SU-DHL-6 (cell line): ENCODE results near the gene CDK14.

Experiments
- H2AFZ ChIP-seq: fragments of 200-600 bp; sonication (generic); 2 replicates; pipeline ENCODE4 v1.6.1; 2014; ENCODE audit warnings: low read depth, mild to moderate bottlenecking, moderate library complexity, mixed read lengths, antibody characterized with exemption, low read length; ENCODE audit not compliant: severe bottlenecking
- H3F3A ChIP-seq: fragments of 200-600 bp; shearing (Covaris generic); 2 replicates; pipeline ENCODE4 v1.6.0; 2016; ENCODE audit warnings: antibody characterized with exemption, mild to moderate bottlenecking; ENCODE audit not compliant: insufficient read depth
- H3K27ac ChIP-seq: fragments of 200-600 bp; sonication (generic); 2 replicates; pipeline ENCODE4 v1.5.1; 2016; ENCODE audit warnings: low read depth, mild to moderate bottlenecking, low read length, moderate library complexity, mixed read lengths
- H3K27me3 ChIP-seq: fragments of 200-600 bp; sonication (generic), shearing (Covaris generic); 2 replicates; pipeline ENCODE4 v1.6.0; 2014; ENCODE audit warnings: mild to moderate bottlenecking, low read length
- H3K36me3 ChIP-seq: fragments of 200-600 bp; sonication (generic); 2 replicates; pipeline ENCODE4 v1.6.1; 2014; ENCODE audit warnings: mild to moderate bottlenecking, low read length, mixed read lengths
- H3K4me2 ChIP-seq: fragments of 300-600, 200-600 bp; shearing (Covaris generic), sonication (generic); 2 replicates; pipeline ENCODE4 v1.6.0; 2014; ENCODE audit warnings: low read length, low read depth, mild to moderate bottlenecking; ENCODE audit not compliant: poor library complexity, severe bottlenecking
- H3K4me3 ChIP-seq: fragments of 200-600 bp; sonication (generic); 2 replicates; pipeline ENCODE4 v1.5.1; 2014; ENCODE audit warnings: antibody characterized with exemption, low read length, mild to moderate bottlenecking, mixed read lengths; ENCODE audit not compliant: insufficient read depth, poor library complexity, severe bottlenecking
- H3K79me2 ChIP-seq: fragments of 200-600 bp; sonication (generic); 2 replicates; pipeline ENCODE4 v1.6.1; 2014; ENCODE audit warnings: mild to moderate bottlenecking, low read length, moderate library complexity; ENCODE audit not compliant: insufficient read depth
- H3K9ac ChIP-seq: fragments of 200-600 bp; sonication (generic); 2 replicates; pipeline ENCODE4 v1.7.0; 2014; ENCODE audit warnings: mild to moderate bottlenecking, low read length
- H3K9me2 ChIP-seq: fragments of 200-600 bp; sonication (generic); replicated peaks from 2 replicates; pipeline ENCODE4 v1.6.1; 2014; ENCODE audit warnings: low read length; ENCODE audit not compliant: insufficient read depth
- H3K9me3 ChIP-seq: fragments of 200-600 bp; sonication (generic); 2 replicates; pipeline ENCODE4 v1.6.1; 2014; ENCODE audit warnings: low read length, mixed read lengths; ENCODE audit not compliant: insufficient read depth
- H4K20me1 ChIP-seq: fragments of 200-600 bp; sonication (generic); 2 replicates; pipeline ENCODE4 v1.6.1; 2014; ENCODE audit warnings: low read depth, mild to moderate bottlenecking, antibody characterized with exemption, low read length, moderate library complexity, mixed read lengths
- EZH2phosphoT487 ChIP-seq: fragments of 200-600 bp; sonication (generic), shearing (Covaris generic); conservative IDR thresholded peaks from 2 replicates; pipeline ENCODE4 v1.6.1; 2018; ENCODE audit warnings: mild to moderate bottlenecking, antibody characterized with exemption, low read length, moderate library complexity, mixed read lengths
- TF ChIP-seq, protein P1 (sequence below): fragments of 200-600 bp; sonication (generic); IDR thresholded peaks from one replicate; pipeline ENCODE4 v1.5.1; 2017; ENCODE audit warnings: antibody characterized with exemption, mild to moderate bottlenecking, low read length, moderate library complexity; ENCODE audit not compliant: insufficient read depth, poor library complexity, severe bottlenecking

Gene CDK14

DNA sequence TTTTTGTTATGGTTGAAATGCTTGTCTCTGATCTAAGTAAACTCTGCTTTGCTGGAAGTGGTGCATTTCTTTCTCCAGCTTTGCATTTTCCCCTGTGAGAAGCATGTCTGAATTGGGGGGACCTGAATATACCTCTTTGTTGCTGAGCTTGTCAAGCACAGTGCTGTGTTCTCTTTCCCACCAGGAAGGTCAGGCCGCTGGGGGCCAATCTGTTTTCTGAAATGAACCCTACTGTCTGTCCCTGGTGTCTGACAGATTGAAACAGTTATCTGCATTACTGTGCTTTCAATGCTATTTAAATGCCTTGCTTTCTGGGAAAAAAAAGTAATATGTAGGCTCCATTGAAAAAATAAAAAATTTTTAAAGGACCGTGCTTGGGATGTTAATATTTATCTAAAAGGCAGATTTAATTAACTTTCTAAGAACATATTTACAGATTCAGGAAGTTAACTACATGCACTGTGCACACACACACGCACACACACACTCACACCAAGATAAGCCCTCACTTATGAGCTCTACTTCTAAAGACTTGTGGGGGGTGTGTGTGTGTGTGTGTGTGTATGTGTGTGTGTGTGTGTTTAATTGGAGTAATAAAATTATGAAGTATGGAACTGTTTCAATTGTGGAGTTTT lies 541.1 kb downstream of the CDK14 start:
- H3K9ac ChIP-seq, result no peak overlapping the region
- H3K79me2 ChIP-seq, result no peaks in the 10 kb centered on the region
- no peak overlapping the region for H3K4me2 ChIP-seq
- H3F3A ChIP-seq, result peaks cover 17% of the 10 kb centered on the region
- H3K27me3 ChIP-seq, result no peaks in the 10 kb centered on the region
- no peaks in the 10 kb centered on the region for H3K9me2 ChIP-seq
- 0 out of 2 replicates have a peak, but pooled peaks cover 2% of the 10 kb centered on the region for H3K36me3 ChIP-seq
- no peak overlapping the region for H2AFZ ChIP-seq
- TF ChIP-seq, protein P1, sequence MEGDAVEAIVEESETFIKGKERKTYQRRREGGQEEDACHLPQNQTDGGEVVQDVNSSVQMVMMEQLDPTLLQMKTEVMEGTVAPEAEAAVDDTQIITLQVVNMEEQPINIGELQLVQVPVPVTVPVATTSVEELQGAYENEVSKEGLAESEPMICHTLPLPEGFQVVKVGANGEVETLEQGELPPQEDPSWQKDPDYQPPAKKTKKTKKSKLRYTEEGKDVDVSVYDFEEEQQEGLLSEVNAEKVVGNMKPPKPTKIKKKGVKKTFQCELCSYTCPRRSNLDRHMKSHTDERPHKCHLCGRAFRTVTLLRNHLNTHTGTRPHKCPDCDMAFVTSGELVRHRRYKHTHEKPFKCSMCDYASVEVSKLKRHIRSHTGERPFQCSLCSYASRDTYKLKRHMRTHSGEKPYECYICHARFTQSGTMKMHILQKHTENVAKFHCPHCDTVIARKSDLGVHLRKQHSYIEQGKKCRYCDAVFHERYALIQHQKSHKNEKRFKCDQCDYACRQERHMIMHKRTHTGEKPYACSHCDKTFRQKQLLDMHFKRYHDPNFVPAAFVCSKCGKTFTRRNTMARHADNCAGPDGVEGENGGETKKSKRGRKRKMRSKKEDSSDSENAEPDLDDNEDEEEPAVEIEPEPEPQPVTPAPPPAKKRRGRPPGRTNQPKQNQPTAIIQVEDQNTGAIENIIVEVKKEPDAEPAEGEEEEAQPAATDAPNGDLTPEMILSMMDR, result no peak
- TF ChIP-seq EZH2phosphoT487, result no peak
- no peak overlapping the region for H3K4me3 ChIP-seq
- H3K27ac ChIP-seq, result no peak overlapping the region
- no peaks in the 10 kb centered on the region for H3K9me3 ChIP-seq
- H4K20me1 ChIP-seq, result no peaks in the 10 kb centered on the region

DNA sequence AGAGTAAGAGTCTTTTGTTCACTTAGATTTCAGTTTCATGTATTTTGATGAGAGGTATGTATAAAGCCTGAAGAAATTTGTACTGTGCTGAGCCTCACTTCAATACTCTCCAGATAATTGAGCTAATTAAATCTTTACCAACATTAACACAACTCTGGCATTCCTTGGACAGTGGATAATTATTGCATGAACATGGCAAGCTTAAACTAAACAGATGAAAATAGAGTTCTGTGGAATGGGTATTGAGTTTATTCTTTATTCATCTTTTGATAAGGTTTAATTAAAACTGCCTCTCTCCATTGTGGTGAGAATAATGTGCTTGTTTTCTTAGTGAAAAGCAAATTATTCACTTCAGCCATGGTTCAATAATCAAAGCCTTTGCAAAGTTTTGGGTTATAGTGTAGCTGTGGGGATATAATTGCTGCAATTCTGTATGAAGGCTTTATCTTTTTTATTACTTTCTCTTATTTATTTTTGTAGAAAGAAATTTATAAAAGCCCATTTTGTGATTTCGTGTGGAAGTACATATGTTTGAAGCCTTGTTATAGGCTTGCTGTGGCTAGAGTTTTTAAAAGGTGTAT lies 541.8 kb downstream of the CDK14 start:
- no peak overlapping the region for H3K27ac ChIP-seq
- H3K9me3 ChIP-seq, result no peaks in the 10 kb centered on the region
- no peaks in the 10 kb centered on the region for H4K20me1 ChIP-seq
- TF ChIP-seq, protein P1, result no peak
- TF ChIP-seq EZH2phosphoT487, result no peak
- no peaks in the 10 kb centered on the region for H3K9me2 ChIP-seq
- H3K4me2 ChIP-seq, result no peak overlapping the region
- H3K79me2 ChIP-seq, result no peaks in the 10 kb centered on the region
- peaks cover 17% of the 10 kb centered on the region for H3F3A ChIP-seq
- no peak overlapping the region for H2AFZ ChIP-seq
- H3K9ac ChIP-seq, result no peak overlapping the region
- H3K4me3 ChIP-seq, result no peak overlapping the region
- H3K36me3 ChIP-seq, result 0 out of 2 replicates have a peak, but pooled peaks cover 4% of the 10 kb centered on the region
- H3K27me3 ChIP-seq, result no peaks in the 10 kb centered on the region

DNA sequence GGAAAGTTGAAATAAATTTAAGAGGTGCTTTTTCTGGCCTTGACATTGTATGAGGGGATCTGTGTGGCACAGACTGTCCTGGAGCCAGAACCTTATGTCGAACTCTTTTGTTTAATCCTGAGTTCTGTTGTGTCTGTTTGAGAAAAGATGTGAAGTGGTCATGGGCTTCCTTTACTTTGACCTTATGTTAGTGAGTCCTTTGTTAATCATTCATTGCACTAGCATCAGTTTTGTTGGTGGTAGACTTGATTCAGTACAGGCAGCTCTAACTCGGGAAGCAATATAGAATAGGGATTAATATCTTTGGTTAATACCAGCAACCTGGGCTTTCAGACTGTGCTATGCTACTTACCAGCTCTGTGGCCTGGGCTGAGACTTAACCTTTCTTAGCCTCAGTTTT lies 544.2 kb downstream of the CDK14 start:
- no peaks in the 10 kb centered on the region for H3K9me2 ChIP-seq
- 0 out of 2 replicates have a peak, but pooled peaks cover 4% of the 10 kb centered on the region for H3K36me3 ChIP-seq
- no peaks in the 10 kb centered on the region for H3K79me2 ChIP-seq
- H3K9ac ChIP-seq, result no peak overlapping the region
- H3K9me3 ChIP-seq, result no peaks in the 10 kb centered on the region
- no peaks in the 10 kb centered on the region for H4K20me1 ChIP-seq
- H3K4me2 ChIP-seq, result peak overlapping the region; percentile 34
- no peak for TF ChIP-seq EZH2phosphoT487
- TF ChIP-seq, protein P1, result no peak
- no peak overlapping the region for H3K4me3 ChIP-seq
- no peaks in the 10 kb centered on the region for H3K27me3 ChIP-seq
- H3F3A ChIP-seq, result peaks cover 17% of the 10 kb centered on the region
- peak overlapping the region; percentile 60 for H3K27ac ChIP-seq
- no peak overlapping the region for H2AFZ ChIP-seq
